Activated naive CD4-positive, alpha-beta T cell treated with Interleukin-2 at 50 U/mL for 16 hours (primary cell): Measurements from ENCODE around the gene PRKCE.
A peak's percentile ranks its signal among the peaks of the same experiment; 100 is the strongest.

ENCODE experiments used
- DNase-seq: peaks from one replicate; pipeline ENCODE4 v3.0.0-alpha.2; 2020

Gene PRKCE

GRCh38 chr2:45759310-45759851 is 107.9 kb downstream of the PRKCE start:
- DNase-seq, result no peak

GRCh38 chr2:45761635-45762034 is 110.2 kb downstream of the PRKCE start:
- no peak for DNase-seq

- no peak for DNase-seq
These were observed 111.8 kb downstream of the PRKCE start for GRCh38 chr2:45763255-45763654.

- DNase-seq, result no peak
These were observed 112.3 kb downstream of the PRKCE start for GRCh38 chr2:45763797-45764196.

DNA sequence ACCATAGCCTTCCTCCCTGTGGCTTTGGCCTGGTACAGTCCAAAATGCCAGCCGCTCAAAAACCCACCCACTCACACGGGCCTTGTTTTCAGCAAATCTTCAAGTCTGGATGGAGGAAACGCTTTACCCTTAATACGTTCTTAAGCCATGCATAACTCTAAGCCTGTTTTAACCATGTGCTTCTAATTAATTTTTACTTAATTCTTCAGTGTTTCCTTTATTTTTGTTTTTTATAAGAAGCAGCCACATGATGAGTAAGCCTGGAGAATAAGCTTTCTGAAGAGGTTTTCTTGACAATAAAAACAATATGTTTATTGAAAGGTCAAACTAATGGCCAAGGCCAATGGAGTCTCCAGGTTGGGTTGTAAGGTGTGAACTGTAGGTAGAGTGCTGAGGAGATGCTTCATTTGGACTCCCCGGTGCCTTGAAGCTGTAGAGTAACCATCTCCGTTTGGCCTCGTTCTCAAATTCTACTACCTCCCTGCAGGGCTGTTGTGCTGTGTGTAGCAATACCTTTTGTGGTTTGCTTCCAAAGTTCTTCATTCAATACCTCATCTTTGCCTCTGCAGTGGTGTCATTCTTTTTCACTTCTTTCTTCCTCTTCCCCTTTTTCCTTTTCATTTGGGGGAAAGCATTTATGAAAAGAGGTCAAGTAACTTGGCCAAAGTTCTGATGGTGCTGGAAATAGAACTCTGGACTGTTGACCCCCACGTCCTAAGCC is 113.7 kb downstream of the PRKCE start:
- DNase-seq, result no peak

DNA sequence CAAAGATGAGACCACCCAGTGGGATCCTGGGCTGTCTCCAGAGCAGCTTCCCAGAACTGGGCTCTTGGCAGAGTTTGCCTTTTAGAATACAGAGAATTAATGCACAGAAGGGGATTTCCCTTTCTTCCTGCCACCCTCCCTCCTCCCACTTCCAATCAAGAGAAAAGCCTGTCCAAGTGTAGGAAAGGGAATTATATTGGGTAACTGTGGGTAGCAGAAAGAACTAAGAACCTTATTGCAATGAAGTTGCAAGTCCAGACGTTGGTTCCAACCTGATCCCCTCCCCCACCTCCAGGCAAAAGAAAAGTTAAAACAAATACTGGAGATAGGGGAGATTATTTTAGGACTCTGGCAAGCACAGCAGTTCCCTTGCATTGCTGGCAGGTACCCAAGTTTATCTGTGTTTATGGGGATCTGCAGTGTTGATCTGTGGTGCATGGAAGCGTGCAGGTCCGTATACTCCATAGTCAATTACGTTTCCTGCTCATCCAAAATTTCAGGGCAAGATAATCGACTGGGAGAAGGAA is 114.3 kb downstream of the PRKCE start:
- DNase-seq, result no peak

DNA sequence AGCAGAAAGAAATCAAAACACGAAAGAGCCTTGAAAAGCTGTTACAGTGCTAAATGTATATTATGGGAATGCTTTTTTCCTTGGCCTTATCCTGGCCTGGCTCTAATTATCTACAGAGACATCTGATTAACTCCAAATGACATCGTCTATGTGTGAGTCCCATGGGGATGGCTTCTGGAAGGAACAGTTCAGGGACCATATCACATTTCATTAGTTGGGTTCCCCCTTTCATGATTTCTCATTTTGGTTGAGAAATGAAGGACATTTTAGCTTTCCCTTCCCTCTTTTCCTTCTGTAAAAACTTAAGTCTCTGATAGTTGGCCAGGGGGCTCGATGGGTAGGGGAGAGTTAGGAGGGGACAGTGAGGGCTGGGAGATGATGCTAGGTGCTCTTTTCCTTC is 116.7 kb downstream of the PRKCE start:
- no peak for DNase-seq

GRCh38 chr2:45769056-45769455 is 117.6 kb downstream of the PRKCE start:
- no peak for DNase-seq

DNA sequence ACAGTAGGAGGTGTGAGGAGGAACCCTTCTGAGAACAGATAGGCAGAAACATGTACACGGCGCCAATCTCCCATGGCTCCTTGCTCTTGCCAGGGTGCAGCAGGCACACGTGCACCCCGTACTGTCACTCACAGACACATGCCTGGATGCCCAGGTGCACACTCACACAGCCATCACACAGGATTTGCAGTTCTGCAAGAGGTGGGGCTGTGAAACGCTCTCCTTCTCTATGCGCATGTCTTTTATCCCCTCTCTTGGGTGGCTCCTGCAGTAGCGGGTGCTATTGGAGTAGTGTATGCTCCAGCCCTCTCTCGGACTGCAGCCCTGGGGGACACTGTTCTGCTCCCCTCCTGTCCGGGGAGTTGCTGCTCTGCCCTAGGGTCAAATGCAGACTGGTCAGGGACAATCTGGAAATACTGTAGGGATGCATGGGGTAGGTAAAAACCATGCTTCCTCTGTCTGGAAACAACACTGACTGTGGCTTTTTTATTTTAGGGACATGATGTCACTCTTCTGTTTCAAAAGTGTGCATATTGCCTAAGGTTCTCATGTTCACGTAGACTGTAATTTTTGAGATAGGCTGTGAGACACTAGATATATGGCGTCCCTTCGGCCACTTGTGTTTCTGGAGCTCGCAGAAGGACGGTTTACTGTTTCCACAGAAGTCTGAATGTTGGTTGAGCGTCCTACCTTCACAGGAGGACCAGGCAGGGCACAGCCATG is 118.5 kb downstream of the PRKCE start:
- no peak for DNase-seq

- DNase-seq, result no peak
These were observed 119.3 kb downstream of the PRKCE start for GRCh38 chr2:45770811-45771210.

DNA sequence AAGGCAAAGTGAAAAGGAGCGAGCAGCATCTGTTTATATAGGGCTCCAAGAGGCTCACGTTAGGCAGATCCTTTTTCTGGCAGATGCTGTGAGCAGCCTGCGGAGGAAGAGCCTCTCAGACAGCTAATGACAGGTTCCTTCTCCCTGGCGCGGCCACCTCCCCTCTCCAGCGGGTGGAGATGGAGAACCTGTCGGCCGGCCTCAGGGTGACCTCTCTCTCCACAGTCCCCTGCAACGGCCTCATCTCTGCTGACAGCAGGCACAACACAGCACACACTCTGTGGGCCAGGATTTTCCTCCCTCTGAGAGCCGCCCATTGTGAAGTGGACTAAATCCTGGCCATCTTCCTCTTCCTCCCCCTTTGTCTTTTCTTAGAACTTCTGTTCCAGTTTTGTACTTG is 119.8 kb downstream of the PRKCE start:
- no peak for DNase-seq

DNA sequence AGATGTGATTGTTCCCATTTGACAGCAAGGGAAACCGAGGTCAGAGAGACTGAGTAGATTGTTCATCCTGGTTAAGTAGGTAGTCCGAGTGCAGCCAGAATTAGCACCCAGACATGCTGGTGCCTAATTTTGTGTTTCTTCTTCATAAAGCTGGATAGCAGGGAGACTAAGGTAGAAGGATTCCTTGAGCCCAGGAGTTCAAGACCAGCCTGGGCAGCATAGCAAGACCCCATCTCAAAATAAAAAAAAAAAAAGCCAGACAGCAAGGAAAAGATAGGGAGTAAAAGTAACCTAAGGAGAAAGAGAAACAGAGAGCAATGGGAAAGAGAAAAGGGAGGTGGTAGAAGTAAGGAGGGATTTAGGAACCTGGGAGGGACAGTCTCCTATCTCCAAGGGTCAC is 120.6 kb downstream of the PRKCE start:
- no peak for DNase-seq

- no peak for DNase-seq
These were observed 122.4 kb downstream of the PRKCE start for GRCh38 chr2:45773909-45774308.

- no peak for DNase-seq
These were observed 123.3 kb downstream of the PRKCE start for GRCh38 chr2:45774688-45775244.

DNA sequence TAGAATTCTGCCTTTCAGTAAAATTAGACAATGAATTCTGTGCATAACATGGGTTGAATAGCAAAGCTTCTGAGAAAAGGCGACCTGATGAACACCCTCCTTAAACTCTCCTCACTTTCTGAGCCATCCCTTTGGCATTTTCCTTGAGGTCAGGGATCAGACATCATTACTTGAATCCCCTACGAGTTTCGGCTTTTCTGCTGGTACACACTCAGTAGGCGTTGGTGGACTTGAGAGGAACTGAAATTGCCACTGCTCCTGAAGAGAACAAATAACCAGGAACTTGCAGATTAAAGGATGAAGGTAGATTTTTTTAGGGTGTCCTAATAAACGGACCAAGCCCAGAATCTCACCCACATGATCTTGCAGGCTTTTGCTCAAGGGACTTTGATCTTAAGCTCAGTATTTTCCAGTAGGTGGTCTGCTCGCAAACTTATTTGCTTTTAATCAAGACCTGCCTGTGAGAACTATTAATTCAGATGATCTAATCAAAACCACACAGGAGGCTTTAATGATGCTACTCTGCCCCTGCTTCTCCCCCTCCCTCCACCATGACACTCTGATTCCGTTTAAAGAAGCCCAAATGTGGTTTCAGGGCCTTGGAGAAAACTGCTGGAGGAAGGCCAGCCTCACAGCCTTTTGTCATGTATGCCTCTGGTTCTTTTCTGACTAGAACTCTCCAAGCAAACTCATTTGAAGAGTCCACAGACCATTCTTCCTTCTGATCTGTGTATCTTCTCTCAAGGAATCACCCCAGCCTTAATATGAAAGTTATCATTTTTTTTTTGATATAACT is 124.9 kb downstream of the PRKCE start:
- no peak for DNase-seq

DNA sequence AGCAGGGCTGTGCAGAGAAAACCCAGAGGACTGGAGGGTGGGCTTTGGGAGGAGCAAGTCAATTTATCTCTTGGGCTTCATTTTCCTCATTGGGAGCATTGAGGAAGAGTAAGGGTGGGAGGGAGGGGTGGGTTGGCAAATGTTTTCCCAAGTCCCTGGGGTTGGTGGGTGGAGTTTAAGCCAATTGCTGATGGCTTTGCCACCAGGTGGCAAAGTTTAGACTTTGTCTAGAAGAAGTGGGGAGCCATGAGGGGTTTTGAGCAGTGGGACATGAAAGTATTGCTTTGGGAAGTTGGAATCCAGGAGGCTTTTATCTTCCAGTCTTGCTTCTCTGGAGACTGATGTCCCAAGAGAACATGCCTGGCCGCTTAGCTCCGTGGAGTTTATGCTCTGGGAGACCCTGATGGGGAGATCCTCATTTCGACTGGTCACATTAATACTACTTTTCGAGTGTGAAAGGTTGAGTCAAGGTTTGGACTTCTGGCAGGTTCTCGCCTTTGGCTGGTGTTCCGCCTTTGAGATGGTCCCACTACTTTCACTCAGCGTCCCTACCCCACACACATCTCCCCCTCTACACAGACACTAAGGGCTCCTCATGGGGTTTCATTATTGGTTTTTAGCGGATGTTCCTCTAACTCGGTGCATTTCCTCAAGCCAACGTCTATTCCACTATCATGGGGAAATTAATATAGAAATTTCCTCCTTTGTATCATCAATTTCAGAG is 126.7 kb downstream of the PRKCE start:
- no peak for DNase-seq

DNA sequence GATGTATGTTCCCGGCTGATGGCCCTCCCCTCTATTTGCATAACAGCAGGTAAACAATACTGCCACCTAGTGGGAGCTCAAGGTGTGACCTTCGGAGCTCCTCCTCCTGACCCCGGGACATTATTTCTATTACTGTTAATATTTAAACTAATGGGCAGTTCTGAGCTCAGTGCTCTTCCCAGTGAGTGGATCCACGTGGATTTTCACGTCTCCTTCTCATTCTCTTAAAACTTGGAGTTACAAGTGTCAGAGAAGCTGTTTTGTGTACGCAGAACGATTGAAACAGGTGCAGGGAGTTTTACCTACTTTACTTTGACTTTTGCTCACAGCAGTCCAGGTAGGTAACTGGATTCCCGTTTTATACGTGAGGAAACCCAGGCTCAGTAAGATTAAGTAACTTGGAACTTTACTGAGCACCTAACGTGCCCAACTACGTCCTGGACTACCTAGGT is 127.3 kb downstream of the PRKCE start:
- peak; percentile 63 for DNase-seq

DNA sequence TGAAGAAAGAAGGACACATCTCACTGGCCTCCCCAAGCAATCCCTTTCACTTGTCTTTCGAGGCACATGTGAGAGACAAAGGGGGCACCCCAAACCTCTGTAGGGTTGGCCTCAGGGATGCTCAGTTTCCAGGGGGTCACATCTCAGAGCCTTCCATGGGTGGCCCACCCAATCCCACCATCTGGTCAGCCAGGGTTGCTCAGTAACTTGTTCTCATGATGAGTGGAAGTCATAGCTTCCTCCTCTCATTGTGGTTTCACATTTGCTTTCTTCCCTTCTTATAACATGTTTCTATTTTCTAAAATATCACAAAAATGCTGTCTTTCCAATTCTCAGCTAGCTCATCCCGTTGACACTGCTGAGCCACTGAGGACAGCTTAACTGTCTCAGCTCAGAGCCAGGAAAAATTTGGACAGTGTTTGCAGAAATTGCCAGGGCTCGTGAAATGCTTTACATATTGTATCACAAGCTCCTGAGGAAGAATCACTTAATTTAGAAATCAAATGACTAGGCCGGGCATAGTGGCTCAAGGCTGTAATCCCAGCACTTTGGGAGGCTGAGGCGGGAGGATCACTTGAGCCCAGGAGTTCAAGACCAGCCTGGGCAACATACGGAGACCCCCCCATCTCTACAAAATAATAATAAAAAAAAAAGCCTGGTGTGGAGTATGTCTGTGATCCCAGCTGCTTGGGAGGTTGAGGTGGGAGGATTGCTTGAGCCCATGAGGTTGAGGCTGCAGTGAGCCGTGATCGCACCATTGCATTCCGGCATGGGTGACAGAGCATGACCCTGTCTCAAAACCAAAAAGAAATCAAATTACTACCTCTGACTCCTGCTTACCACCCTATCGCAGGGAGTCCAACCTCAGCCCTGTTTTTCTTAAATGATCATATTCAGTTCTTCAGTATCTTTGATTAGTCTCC is 129.3 kb downstream of the PRKCE start:
- DNase-seq, result no peak

DNA sequence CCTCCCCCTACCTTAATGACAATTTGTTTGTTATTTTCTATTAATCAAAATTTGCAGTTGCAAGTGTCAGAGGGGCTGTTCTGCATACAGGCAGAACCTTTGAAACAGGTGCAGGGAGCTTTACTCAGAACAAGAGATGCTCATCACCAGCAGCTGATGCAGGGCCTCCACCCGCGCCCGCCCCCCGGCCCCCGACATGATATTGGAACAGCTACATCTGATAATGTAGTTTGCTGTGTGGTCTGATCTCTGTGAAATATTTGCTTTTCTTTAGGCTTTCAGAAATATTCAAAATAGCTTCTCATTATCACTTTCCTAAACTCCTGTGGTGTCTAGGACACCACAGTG is 130.0 kb downstream of the PRKCE start:
- no peak for DNase-seq

- DNase-seq, result no peak
These were observed 131.0 kb downstream of the PRKCE start for GRCh38 chr2:45782436-45782835.

DNA sequence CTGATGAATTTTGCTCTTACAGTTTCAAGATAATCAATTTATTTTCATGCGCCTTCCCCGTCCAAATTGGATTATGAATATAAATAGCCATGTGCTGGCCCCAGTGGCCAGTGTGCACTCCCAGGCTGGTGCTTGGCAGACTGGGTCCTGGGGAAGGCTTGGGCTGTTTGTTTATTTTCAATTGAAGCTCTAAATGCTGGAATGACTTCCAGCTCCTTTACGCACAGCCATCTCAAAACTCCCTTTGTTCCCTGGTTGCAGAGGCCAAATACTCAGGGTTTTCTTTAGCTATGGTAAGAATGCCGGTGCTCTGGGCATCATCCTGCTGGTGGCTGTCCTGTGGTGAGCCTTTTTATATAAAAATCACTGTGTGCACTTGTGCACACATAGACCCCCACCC is 131.5 kb downstream of the PRKCE start:
- no peak for DNase-seq
